K562 (cell line): ENCODE results near the gene KRT8. TPM values are rescaled to one million over a fixed set of nuclear protein-coding genes. Genes with fewer than 3 reads are reported as not detected.
A peak's percentile ranks its signal among the peaks of the same experiment; 100 is the strongest.

Experiments
- CBFA2T2 ChIP-seq: fragments of 450-650 bp; conservative IDR thresholded peaks from 2 replicates; pipeline ENCODE4 v1.6.1; 2017; ENCODE audit warnings: mild to moderate bottlenecking
- CHD1 ChIP-seq: fragments of 200-600 bp; sonication (generic); IDR thresholded peaks from one replicate; pipeline ENCODE4 v1.6.1; 2012; ENCODE audit warnings: mild to moderate bottlenecking, moderate library complexity, low read length, inconsistent platforms
- EZH2 ChIP-seq: IDR thresholded peaks from 2 replicates; pipeline ENCODE4 v1.6.1; 2012; ENCODE audit warnings: low read depth, mild to moderate bottlenecking, inconsistent platforms, low read length, borderline replicate concordance
- FOXP4 ChIP-seq: sonication (generic); formaldehyde crosslinking; IDR thresholded peaks from 2 replicates; pipeline ENCODE4 v1.8.0; 2022; ENCODE audit warnings: mild to moderate bottlenecking, missing genetic modification reagents, borderline replicate concordance
- GTF2A2 ChIP-seq: IDR thresholded peaks from 2 replicates; pipeline ENCODE4 v1.6.1; 2016; ENCODE audit warnings: mild to moderate bottlenecking, missing genetic modification characterization, missing compliant biosample characterization
- JUN ChIP-seq, 2 experiments: sonication (generic) in 1 of 2; formaldehyde crosslinking in 1 of 2; IDR thresholded peaks; 2 replicates each; pipeline versions ENCODE4 v1.6.1 to v1.8.0; 2012 to 2022; ENCODE audit warnings: borderline replicate concordance in 2 of 2, mild to moderate bottlenecking in 2 of 2, improper control_type of control experiment in 1 of 2, low read depth in 1 of 2, low read length in 1 of 2, missing genetic modification reagents in 1 of 2
- POLR2A ChIP-seq: fragments of 450-650 bp; conservative IDR thresholded peaks from 2 replicates; pipeline ENCODE4 v1.6.1; 2016
- PTTG1 ChIP-seq: fragments of 450-650 bp; IDR thresholded peaks from 2 replicates; pipeline ENCODE4 v1.6.1; 2016; ENCODE audit warnings: low read depth, mild to moderate bottlenecking, missing genetic modification characterization, missing compliant biosample characterization
- SFPQ ChIP-seq: fragments of 200-400 bp; formaldehyde crosslinking; IDR thresholded peaks from 2 replicates; pipeline ENCODE4 v1.6.1; 2017; ENCODE audit warnings: mild to moderate bottlenecking, low read depth, low read length, moderate library complexity
- SMARCC2 ChIP-seq: fragments of 450-650 bp; IDR thresholded peaks from 2 replicates; pipeline ENCODE4 v1.6.1; 2017; ENCODE audit warnings: antibody characterized with exemption, moderate library complexity, mild to moderate bottlenecking, low read depth
- SMC3 ChIP-seq: conservative IDR thresholded peaks from 2 replicates; pipeline ENCODE4 v1.6.1; 2011; ENCODE audit warnings: low read depth, low read length, improper control_type of control experiment; ENCODE audit not compliant: insufficient read depth
- TRIM28 ChIP-seq: fragments of 450-650 bp; IDR thresholded peaks from 2 replicates; pipeline ENCODE4 v1.6.1; 2017
- ZNF184 ChIP-seq: sonication (generic); formaldehyde crosslinking; IDR thresholded peaks from 2 replicates; pipeline ENCODE4 v1.5.0; 2020; ENCODE audit warnings: missing genetic modification reagents
- ZNF263 ChIP-seq: sonication (generic); formaldehyde crosslinking; IDR thresholded peaks from 2 replicates; pipeline ENCODE4 v1.8.0; 2022; ENCODE audit warnings: mild to moderate bottlenecking, missing genetic modification reagents, borderline replicate concordance
- ZNF384 ChIP-seq: IDR thresholded peaks from 2 replicates; pipeline ENCODE4 v1.6.1; 2012; ENCODE audit warnings: low read depth, low read length, improper control_type of control experiment
- ZNF445 ChIP-seq: fragments of 250-450 bp; sonication (Bioruptor Pico); IDR thresholded peaks from 2 replicates; pipeline ENCODE4 v1.4.0; 2020; ENCODE audit warnings: low read depth, mild to moderate bottlenecking, moderate library complexity
- ZNF586 ChIP-seq: fragments of 450-650 bp; formaldehyde crosslinking; conservative IDR thresholded peaks from 2 replicates; pipeline ENCODE4 v1.4.0; 2020; ENCODE audit warnings: mild to moderate bottlenecking, moderate library complexity
- polyA plus RNA-seq, 8 experiments: library from polyadenylated mRNA; depleted of rRNA in 4 of 8; stranded (reverse) in 5 of 8; unstranded in 3 of 8; fragments of >200 nt; fragmentation: Nextera tagmentation in 2 of 8; fragmentation: Illumina TruSeq in 1 of 8; extraction: Ambion mirVana in 2 of 8; extraction: Trizol in 1 of 8; gene quantifications; 2 replicates each; pipeline versions ENCODE4 v1.2.1 to v1.2.3, GENCODE V29; 2011 to 2014; ENCODE audit warnings: inconsistent platforms in 1 of 8, missing spikeins in 1 of 8
- total RNA-seq, 7 experiments: library from RNA; depleted of rRNA in 6 of 7; stranded (reverse); fragments of >200 nt in 6 of 7; fragmentation: Illumina TruSeq in 2 of 7; extraction: Trizol in 2 of 7; gene quantifications; 2 replicates each; pipeline versions ENCODE4 v1.2.1 to v1.2.3, GENCODE V29; 2011 to 2021; ENCODE audit warnings: low replicate concordance in 1 of 7
- TF ChIP-seq, protein P1 (sequence below): IDR thresholded peaks from 2 replicates; pipeline ENCODE4 v1.6.1; 2011; ENCODE audit not compliant: insufficient read length; ENCODE audit errors: extremely low read depth
- TF ChIP-seq, protein P2 (sequence below): fragments of 450-650 bp; IDR thresholded peaks from 2 replicates; pipeline ENCODE4 v1.6.1; 2016; ENCODE audit warnings: antibody characterized with exemption
- TF ChIP-seq, protein P3 (sequence below): fragments of 250-450 bp; sonication (Bioruptor Pico); IDR thresholded peaks from 2 replicates; pipeline ENCODE4 v1.5.1; 2021; ENCODE audit warnings: mild to moderate bottlenecking

KRT8 gene
- total and polyA plus RNA-seq, 9 of the 15 experiments (the other 6 are each of a cell fraction or from before 2014, with no cell fraction given), result 41.5 to 661 (median 260) TPM

DNA sequence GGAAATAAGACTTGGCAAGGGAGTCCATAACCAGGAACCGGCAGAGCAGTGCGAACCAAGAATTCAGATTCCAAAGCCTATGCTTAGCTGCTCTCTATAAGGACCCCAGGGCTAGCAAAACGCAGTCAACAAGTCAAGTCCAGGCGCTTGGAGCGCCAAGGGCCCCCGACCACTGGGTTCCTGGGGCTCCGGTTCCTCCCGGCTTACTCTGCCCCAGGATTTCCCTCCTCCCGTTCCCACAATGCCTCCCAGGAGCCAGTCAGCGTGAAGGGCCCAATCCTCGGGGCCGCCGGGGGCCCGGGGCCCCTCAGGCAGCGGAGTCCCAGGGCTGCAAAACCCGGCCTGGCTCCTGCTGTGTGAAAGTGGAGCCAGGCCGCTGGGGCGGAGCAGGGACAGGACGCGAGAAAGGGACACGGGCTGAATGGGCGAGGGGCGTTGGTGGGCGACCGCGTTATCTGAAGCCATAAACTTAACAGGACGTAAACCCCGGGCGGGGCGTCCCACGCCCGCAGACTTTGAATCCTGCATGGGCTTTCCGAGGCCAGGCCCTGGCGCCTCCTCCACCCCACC lies 1.5 kb downstream of the KRT8 start (continued):
- TF ChIP-seq FOXP4 (CRISPR knock-in tag) (no peak), ZNF263 (peak; percentile 25; the same call in 1 of the 2 replicates), ZNF445 (no peak), CBFA2T2 (no peak), SMC3 (no peak), TRIM28 (no peak), PTTG1 (tag) (no peak), JUN (IDR thresholded peaks at IDR 0.05; ENCODE audit: borderline replicate concordance, low read depth, low read length) (no peak), JUN (CRISPR knock-in tag; IDR thresholded peaks at IDR 0.05; ENCODE audit: borderline replicate concordance) (no peak), ZNF184 (CRISPR knock-in tag) (no peak), EZH2 (no peak), ZNF586 (CRISPR knock-in tag) (no peak), GTF2A2 (tag) (no peak), SMARCC2 (no peak), SFPQ (no peak), ZNF384 (no peak), POLR2A (no peak), CHD1 (no peak)
- TF ChIP-seq, protein P1, sequence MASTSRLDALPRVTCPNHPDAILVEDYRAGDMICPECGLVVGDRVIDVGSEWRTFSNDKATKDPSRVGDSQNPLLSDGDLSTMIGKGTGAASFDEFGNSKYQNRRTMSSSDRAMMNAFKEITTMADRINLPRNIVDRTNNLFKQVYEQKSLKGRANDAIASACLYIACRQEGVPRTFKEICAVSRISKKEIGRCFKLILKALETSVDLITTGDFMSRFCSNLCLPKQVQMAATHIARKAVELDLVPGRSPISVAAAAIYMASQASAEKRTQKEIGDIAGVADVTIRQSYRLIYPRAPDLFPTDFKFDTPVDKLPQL, result no peak
- TF ChIP-seq, protein P2, sequence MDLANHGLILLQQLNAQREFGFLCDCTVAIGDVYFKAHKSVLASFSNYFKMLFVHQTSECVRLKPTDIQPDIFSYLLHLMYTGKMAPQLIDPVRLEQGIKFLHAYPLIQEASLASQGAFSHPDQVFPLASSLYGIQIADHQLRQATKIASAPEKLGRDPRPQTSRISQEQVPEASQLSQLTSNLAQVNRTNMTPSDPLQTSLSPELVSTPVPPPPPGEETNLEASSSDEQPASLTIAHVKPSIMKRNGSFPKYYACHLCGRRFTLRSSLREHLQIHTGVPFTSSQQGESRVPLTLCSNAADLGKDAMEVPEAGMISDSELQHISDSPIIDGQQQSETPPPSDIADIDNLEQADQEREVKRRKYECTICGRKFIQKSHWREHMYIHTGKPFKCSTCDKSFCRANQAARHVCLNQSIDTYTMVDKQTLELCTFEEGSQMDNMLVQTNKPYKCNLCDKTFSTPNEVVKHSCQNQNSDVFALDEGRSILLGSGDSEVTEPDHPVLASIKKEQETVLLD, result peak; percentile 63
- TF ChIP-seq, protein P3, sequence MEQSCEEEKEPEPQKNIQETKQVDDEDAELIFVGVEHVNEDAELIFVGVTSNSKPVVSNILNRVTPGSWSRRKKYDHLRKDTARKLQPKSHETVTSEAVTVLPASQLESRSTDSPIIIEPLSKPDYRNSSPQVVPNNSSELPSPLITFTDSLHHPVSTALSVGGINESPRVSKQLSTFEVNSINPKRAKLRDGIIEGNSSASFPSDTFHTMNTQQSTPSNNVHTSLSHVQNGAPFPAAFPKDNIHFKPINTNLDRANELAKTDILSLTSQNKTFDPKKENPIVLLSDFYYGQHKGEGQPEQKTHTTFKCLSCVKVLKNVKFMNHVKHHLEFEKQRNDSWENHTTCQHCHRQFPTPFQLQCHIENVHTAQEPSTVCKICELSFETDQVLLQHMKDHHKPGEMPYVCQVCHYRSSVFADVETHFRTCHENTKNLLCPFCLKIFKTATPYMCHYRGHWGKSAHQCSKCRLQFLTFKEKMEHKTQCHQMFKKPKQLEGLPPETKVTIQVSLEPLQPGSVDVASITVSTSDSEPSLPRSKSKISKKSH (CRISPR knock-in tag), result no peak
